KOPT-K1 (cell line): ENCODE results near the gene CCDC167.

Experiments used
- H3K27ac ChIP-seq: fragments of 200-600 bp; sonication (generic); 2 replicates; pipeline ENCODE4 v1.5.1; 2016; ENCODE audit warnings: antibody characterized with exemption, mild to moderate bottlenecking, low read depth, low read length; ENCODE audit not compliant: poor library complexity, severe bottlenecking
- H3K36me3 ChIP-seq: fragments of 200-600 bp; sonication (generic); 2 replicates; pipeline ENCODE4 v1.5.1; 2017; ENCODE audit warnings: antibody characterized with exemption, mild to moderate bottlenecking, low read length, moderate library complexity; ENCODE audit not compliant: insufficient read depth
- H3K9me3 ChIP-seq: fragments of 200-600 bp; sonication (generic); 2 replicates; pipeline ENCODE4 v1.5.1; 2017; ENCODE audit warnings: antibody characterized with exemption, low read length, mild to moderate bottlenecking; ENCODE audit not compliant: insufficient read depth, poor library complexity, severe bottlenecking

CCDC167 gene

GRCh38 chr6:37480951-37481534 lies 18.6 kb downstream of the CCDC167 start:
- Histone ChIP-seq H3K27ac (no peak overlapping the region), H3K36me3 (peaks cover 97% of the 10 kb centered on the region), H3K9me3 (no peaks in the 10 kb centered on the region)

- Histone ChIP-seq H3K27ac (no peak overlapping the region), H3K36me3 (peaks cover 99% of the 10 kb centered on the region), H3K9me3 (no peaks in the 10 kb centered on the region)
Observed at GRCh38 chr6:37480118-37480736, 19.5 kb downstream of the CCDC167 start.

GRCh38 chr6:37479266-37479854 lies 20.3 kb downstream of the CCDC167 start:
- Histone ChIP-seq H3K27ac (no peak overlapping the region), H3K9me3 (no peaks in the 10 kb centered on the region), H3K36me3 (peaks cover 99% of the 10 kb centered on the region)

- Histone ChIP-seq H3K9me3 (no peaks in the 10 kb centered on the region), H3K27ac (no peak overlapping the region), H3K36me3 (peaks cover 100% of the 10 kb centered on the region)
Observed at GRCh38 chr6:37478827-37479226, 20.9 kb downstream of the CCDC167 start.

- no peaks in the 10 kb centered on the region for H3K9me3 ChIP-seq
- no peak overlapping the region for H3K27ac ChIP-seq
- H3K36me3 ChIP-seq, result peaks cover 100% of the 10 kb centered on the region
Observed at GRCh38 chr6:37477656-37478435, 21.8 kb downstream of the CCDC167 start.

- Histone ChIP-seq H3K9me3 (no peaks in the 10 kb centered on the region), H3K36me3 (peaks cover 100% of the 10 kb centered on the region), H3K27ac (no peak overlapping the region)
Observed at GRCh38 chr6:37477191-37477590, 22.5 kb downstream of the CCDC167 start.

- H3K36me3 ChIP-seq, result peaks cover 100% of the 10 kb centered on the region
- H3K9me3 ChIP-seq, result no peaks in the 10 kb centered on the region
- H3K27ac ChIP-seq, result no peak overlapping the region
Observed at GRCh38 chr6:37474316-37474715, 25.4 kb downstream of the CCDC167 start.

- no peak overlapping the region for H3K27ac ChIP-seq
- peaks cover 99% of the 10 kb centered on the region for H3K36me3 ChIP-seq
- no peaks in the 10 kb centered on the region for H3K9me3 ChIP-seq
Observed at GRCh38 chr6:37473364-37474095, 26.2 kb downstream of the CCDC167 start.

GRCh38 chr6:37467718-37468117 lies 32.0 kb downstream of the CCDC167 start:
- Histone ChIP-seq H3K27ac (no peak overlapping the region), H3K36me3 (peaks cover 95% of the 10 kb centered on the region), H3K9me3 (peaks cover 18% of the 10 kb centered on the region)

GRCh38 chr6:37463110-37463509 lies 36.6 kb downstream of the CCDC167 start:
- Histone ChIP-seq H3K27ac (no peak overlapping the region), H3K9me3 (peaks cover 18% of the 10 kb centered on the region), H3K36me3 (peaks cover 96% of the 10 kb centered on the region)

- Histone ChIP-seq H3K36me3 (peaks cover 96% of the 10 kb centered on the region), H3K9me3 (no peaks in the 10 kb centered on the region), H3K27ac (no peak overlapping the region)
Observed at GRCh38 chr6:37460805-37461204, 38.9 kb downstream of the CCDC167 start.

GRCh38 chr6:37459981-37460800 lies 39.5 kb downstream of the CCDC167 start:
- H3K9me3 ChIP-seq, result no peaks in the 10 kb centered on the region
- no peak overlapping the region for H3K27ac ChIP-seq
- H3K36me3 ChIP-seq, result peaks cover 96% of the 10 kb centered on the region

- H3K36me3 ChIP-seq, result peaks cover 100% of the 10 kb centered on the region
- H3K27ac ChIP-seq, result no peak overlapping the region
- no peaks in the 10 kb centered on the region for H3K9me3 ChIP-seq
Observed at GRCh38 chr6:37456816-37457560, 42.7 kb downstream of the CCDC167 start.

- Histone ChIP-seq H3K36me3 (peaks cover 100% of the 10 kb centered on the region), H3K27ac (no peak overlapping the region), H3K9me3 (no peaks in the 10 kb centered on the region)
Observed at GRCh38 chr6:37456126-37456525, 43.6 kb downstream of the CCDC167 start.
